RKO (cell line): Measurements from ENCODE around the gene SMIM3.
"Not testable (repeated sequence)": the region's sequence is repeated elsewhere in the genome, so short reads cannot be mapped to it uniquely, and the experiment has no call there.

Experiments used
- DNase-seq: peaks from one replicate; pipeline ENCODE4 v3.0.0-alpha.2; 2016; ENCODE audit warnings: low spot score

The SMIM3 gene

GRCh38 chr5:150778517-150779396 is at the start of gene SMIM3:
SMIM3 (plus strand) TSS chr5:150778757; CDS start chr5:150795441, 16,684 bp downstream.
- DNase-seq: peak; percentile 78

GRCh38 chr5:150729859-150730258 is 48.7 kb upstream of the SMIM3 start:
- DNase-seq: no peak

GRCh38 chr5:150731669-150732242 is 46.8 kb upstream of the SMIM3 start:
- DNase-seq: no peak

GRCh38 chr5:150734579-150735384 is 43.8 kb upstream of the SMIM3 start:
- no peak for DNase-seq

GRCh38 chr5:150738862-150739261 is 39.7 kb upstream of the SMIM3 start:
- DNase-seq: no peak

GRCh38 chr5:150740992-150741391 is 37.6 kb upstream of the SMIM3 start:
- no peak for DNase-seq

- DNase-seq: not testable (repeated sequence)
Observed at GRCh38 chr5:150742455-150743141, 36.0 kb upstream of the SMIM3 start.

- not testable (repeated sequence) for DNase-seq
Observed at GRCh38 chr5:150743142-150743488, 35.4 kb upstream of the SMIM3 start.

GRCh38 chr5:150750469-150750868 is 28.1 kb upstream of the SMIM3 start:
- DNase-seq: no peak

GRCh38 chr5:150751096-150751891 is 27.3 kb upstream of the SMIM3 start:
- no peak for DNase-seq

- no peak for DNase-seq
Observed at GRCh38 chr5:150753463-150753862, 25.1 kb upstream of the SMIM3 start.

- DNase-seq: no peak
Observed at GRCh38 chr5:150753863-150754262, 24.7 kb upstream of the SMIM3 start.

GRCh38 chr5:150757087-150757649 is 21.4 kb upstream of the SMIM3 start:
- peak; percentile 41 for DNase-seq

- DNase-seq: no peak
Observed at GRCh38 chr5:150758203-150758530, 20.4 kb upstream of the SMIM3 start.

GRCh38 chr5:150758531-150759333 is 19.8 kb upstream of the SMIM3 start, which contains the start of gene DCTN4:
DCTN4 (minus strand) TSS chr5:150759017; CDS start chr5:150758993, 24 bp downstream.
- peak; percentile 99 for DNase-seq

GRCh38 chr5:150759334-150759583 is 19.3 kb upstream of the SMIM3 start:
- no peak for DNase-seq

- DNase-seq: no peak
Observed at GRCh38 chr5:150762211-150762610, 16.3 kb upstream of the SMIM3 start.

- DNase-seq: peak; percentile 45
Observed at GRCh38 chr5:150763023-150763769, 15.4 kb upstream of the SMIM3 start.

- no peak for DNase-seq
Observed at GRCh38 chr5:150764530-150764929, 14.0 kb upstream of the SMIM3 start.
